AG10803 (cell line): ENCODE data around the gene CD300H.

Experiments
- DNase-seq: peaks from one replicate; pipeline ENCODE4 v3.0.0; 2010; ENCODE audit warnings: low read depth
- H3K4me3 ChIP-seq: 2 replicates; pipeline ENCODE4 v1.5.1; 2011; ENCODE audit warnings: mild to moderate bottlenecking, low read length, control low read depth
- TF ChIP-seq, protein P1 (sequence below): conservative IDR thresholded peaks from 2 replicates; pipeline ENCODE4 v1.5.1; 2011; ENCODE audit warnings: mild to moderate bottlenecking, low read length, control low read depth, inconsistent platforms

Gene CD300H

DNA sequence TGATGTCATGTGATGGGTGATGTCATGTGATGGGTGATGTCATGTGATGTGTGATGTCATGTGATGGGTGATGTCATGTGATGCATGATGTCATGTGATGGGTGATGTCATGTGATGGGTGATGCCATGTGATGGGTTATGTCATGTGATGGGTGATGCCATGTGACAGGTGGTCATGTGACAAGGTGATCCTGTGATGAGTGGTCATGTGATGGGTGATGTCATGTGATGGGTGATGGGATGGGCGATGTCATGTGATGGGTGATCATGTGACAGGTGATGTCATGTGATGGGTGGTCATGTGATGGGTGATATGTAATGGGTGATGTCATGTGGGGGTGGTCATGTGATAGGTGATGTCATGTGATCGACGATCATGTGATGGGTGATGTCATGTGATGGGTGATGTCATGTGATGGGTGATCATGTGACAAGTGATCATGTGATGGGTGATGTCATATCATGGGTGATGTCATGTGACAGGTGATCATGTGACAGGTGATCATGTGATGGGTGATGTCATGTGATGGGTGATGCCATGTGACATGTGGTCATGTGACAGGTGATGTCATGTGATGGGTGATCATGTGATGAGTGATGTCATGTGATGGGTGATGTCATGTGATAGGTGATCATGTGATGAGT lies 53.2 kb downstream of the CD300H start:
- peak; percentile 17 for DNase-seq
- no peak overlapping the region for H3K4me3 ChIP-seq
- TF ChIP-seq, protein P1, sequence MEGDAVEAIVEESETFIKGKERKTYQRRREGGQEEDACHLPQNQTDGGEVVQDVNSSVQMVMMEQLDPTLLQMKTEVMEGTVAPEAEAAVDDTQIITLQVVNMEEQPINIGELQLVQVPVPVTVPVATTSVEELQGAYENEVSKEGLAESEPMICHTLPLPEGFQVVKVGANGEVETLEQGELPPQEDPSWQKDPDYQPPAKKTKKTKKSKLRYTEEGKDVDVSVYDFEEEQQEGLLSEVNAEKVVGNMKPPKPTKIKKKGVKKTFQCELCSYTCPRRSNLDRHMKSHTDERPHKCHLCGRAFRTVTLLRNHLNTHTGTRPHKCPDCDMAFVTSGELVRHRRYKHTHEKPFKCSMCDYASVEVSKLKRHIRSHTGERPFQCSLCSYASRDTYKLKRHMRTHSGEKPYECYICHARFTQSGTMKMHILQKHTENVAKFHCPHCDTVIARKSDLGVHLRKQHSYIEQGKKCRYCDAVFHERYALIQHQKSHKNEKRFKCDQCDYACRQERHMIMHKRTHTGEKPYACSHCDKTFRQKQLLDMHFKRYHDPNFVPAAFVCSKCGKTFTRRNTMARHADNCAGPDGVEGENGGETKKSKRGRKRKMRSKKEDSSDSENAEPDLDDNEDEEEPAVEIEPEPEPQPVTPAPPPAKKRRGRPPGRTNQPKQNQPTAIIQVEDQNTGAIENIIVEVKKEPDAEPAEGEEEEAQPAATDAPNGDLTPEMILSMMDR: no peak

DNA sequence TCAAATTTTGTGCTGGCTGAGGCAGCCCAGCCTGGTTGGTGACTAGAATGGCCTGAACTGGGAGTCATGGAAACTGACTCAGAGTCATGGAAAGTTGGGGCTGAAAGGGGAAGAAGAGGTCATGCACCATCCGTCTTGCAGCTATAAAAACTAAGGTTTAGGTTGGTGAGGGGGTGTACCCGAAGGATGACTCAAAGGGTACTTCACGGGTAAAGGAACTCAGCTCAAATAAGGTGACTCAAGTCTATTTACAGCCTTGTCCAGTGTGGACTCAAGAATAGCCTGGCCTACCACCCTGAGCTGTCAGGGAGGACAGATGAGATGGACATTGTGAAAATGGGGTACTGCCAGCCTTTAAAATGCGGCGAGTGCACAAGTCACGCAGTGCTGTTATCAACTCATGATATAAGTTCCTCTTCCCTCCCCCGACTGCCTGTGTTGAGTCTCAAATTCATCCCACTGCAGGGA lies 54.7 kb downstream of the CD300H start:
- no peak overlapping the region for H3K4me3 ChIP-seq
- DNase-seq: peak; percentile 25
- TF ChIP-seq, protein P1: no peak

DNA sequence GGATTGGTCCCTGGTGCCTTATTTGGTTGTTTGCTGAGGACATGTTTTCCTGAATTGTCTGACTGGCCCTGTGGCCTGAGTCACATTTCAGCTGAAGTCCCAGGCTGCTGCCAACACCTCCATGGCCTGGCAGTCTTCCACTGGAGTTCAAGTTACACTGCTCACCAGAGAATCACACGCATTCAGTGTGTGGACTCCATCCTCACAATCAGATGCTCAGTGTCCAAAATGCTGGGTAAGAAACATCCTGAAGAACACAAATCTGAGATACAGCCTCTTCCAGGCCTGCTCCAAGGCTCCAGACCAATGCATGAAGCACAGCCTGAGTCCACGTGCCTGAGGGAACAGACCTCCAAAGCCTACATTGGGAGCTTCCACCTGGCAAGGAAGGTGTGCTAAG lies 55.3 kb downstream of the CD300H start:
- TF ChIP-seq, protein P1: no peak
- peak; percentile 53 for DNase-seq
- no peak overlapping the region for H3K4me3 ChIP-seq
